Myocyte (in vitro differentiated cells): ENCODE measurements around the gene ZNF860. TPM values are rescaled to one million over a fixed set of nuclear protein-coding genes. Genes with fewer than 3 reads are reported as not detected.
"Not testable (repeated sequence)": the region's sequence is repeated elsewhere in the genome, so short reads cannot be mapped to it uniquely, and the experiment has no call there.

ENCODE experiments used
- DNase-seq: peaks from one replicate; pipeline ENCODE4 v3.0.0-alpha.2; 2012; ENCODE audit warnings: low read depth
- total RNA-seq: library from RNA; depleted of rRNA; stranded (reverse); fragments of >200 nt; gene quantifications from 2 replicates; pipeline ENCODE4 v1.2.3, GENCODE V29; 2014

The ZNF860 gene
- total RNA-seq, 1 donor from 2014 or later: 0.48 TPM

GRCh38 chr3:31996195-31996594, 14.6 kb downstream of the ZNF860 start:
- no peak for DNase-seq

GRCh38 chr3:31997500-31997899, 15.9 kb downstream of the ZNF860 start:
- DNase-seq: no peak

DNA sequence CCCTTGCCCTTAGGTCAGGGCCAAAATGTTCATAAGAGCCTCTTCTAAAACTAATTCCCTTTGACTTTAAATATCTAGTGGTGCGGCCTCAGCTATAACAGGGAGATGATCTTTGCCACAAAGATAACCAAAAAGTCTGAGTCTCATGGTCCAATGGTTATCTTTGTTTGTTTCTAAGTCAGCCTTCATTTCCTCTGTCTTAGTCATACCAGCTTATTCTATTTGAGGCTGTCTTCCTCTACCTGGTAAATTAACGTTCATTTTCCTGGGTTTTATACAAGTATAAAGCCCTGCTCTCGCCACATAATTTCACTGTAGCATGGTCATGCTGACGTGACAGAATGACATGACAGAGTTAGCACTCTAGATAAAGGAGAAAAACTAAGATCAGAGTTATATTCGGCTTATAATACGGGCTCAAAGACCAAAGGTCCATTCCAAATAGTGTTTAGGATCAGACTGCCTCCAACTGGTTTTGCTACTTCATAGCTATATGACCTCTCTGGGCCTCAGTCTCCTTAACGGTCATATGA, 18.4 kb downstream of the ZNF860 start:
- no peak for DNase-seq

DNA sequence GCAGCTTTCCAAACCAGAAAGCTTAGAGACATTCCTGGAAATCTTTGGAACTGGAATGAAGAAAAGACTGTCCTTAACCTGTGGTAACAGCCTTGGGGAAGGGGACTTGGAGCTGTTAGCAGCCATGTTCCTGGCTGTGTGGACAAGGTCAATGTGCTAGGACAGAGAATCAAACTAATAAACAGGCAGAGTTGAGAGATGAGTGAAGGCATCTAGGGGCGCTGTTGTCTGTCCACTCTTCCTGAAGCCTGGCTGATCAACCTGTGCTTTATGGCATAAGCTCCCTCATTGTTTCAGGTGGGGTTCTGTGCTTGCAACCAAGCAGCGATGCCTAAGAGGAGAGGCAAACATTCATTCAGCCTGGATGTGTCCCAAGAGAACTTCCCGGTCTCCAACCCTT, 19.3 kb downstream of the ZNF860 start:
- DNase-seq: no peak

DNA sequence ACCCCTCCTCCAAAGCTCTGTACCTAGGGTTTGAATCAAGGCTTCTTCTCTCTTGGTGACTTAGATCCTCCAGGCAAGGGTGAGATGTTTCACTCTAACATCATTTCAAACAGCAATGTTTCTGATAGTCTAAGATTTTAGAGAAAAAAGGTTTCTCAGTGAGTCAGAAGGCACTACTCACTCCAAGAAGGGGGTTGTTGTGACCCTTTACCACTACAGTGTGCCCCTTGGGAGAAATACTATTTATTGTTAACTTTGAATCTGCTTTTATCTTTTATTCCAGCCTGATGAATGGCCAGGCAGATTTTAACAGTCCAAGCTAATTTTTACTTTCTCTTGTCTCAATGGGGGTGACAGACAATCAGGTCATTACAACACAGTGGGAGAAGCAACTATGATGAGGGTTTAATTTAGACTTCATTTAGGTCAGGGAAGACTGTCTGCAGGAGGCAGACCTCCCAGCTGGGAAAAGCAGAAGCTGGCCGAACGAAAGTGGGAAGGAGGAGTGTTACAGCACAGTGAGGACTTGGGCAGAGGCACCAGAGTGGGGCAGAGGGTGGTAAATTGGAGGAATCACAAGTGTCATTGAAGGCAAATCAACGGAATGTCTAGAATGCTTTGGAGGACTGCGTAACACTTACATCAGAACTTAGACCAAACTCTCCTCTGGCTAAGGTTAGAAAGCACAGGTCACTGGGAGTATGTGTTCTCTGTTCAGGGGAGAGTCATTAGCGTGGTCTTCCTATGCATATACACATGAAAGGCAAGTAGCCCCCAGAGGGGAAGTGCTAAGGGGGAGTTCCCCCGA, 21.2 kb downstream of the ZNF860 start:
- DNase-seq: no peak

- DNase-seq: no peak
Measured at GRCh38 chr3:32003380-32003779, 21.8 kb downstream of the ZNF860 start.

GRCh38 chr3:32004113-32004765, 22.7 kb downstream of the ZNF860 start:
- peak; percentile 36 for DNase-seq

- peak; percentile 61 for DNase-seq
Measured at GRCh38 chr3:32009101-32009500, 27.6 kb downstream of the ZNF860 start.

DNA sequence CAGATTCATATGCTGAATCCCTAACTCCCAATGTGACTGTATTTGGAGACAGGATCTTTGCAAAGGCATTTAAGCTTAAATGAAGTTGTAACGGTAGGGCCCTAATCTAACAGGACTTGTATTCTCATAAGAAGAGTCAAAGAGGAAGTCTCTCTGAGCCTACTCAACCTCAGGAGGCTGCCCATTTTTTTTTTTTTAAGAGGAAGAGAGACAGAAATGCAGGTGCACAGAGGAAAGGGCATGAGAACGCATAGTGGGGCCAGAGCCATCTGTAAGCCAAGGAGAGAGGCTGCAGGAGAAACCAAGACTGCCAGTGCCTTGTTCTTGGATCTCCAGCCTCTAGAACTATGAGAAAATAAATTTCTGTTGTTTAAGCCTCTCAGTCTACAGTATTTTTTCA, 28.4 kb downstream of the ZNF860 start:
- DNase-seq: no peak

- not testable (repeated sequence) for DNase-seq
Measured at GRCh38 chr3:32010699-32011098, 29.1 kb downstream of the ZNF860 start.

GRCh38 chr3:32015638-32016037, 34.1 kb downstream of the ZNF860 start:
- DNase-seq: not testable (repeated sequence)

DNA sequence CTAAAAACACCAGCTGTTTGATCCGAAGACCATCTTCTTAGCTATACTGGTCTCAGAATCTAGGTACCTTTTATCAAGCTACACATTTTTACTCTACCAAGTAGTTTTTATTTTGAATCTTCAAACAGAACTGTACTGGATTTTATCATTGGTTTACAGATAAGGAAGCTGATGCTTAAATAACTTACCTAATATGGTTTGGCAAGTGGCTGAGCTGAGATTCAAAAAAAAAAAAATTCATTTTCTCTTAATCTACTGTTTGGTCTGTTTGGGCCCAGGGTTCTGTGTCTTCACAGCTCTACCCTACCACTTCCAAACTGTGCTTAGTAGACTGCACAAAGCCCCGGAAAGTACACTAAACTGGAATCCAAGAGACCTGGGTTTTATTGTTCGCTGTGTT, 35.7 kb downstream of the ZNF860 start:
- no peak for DNase-seq

DNA sequence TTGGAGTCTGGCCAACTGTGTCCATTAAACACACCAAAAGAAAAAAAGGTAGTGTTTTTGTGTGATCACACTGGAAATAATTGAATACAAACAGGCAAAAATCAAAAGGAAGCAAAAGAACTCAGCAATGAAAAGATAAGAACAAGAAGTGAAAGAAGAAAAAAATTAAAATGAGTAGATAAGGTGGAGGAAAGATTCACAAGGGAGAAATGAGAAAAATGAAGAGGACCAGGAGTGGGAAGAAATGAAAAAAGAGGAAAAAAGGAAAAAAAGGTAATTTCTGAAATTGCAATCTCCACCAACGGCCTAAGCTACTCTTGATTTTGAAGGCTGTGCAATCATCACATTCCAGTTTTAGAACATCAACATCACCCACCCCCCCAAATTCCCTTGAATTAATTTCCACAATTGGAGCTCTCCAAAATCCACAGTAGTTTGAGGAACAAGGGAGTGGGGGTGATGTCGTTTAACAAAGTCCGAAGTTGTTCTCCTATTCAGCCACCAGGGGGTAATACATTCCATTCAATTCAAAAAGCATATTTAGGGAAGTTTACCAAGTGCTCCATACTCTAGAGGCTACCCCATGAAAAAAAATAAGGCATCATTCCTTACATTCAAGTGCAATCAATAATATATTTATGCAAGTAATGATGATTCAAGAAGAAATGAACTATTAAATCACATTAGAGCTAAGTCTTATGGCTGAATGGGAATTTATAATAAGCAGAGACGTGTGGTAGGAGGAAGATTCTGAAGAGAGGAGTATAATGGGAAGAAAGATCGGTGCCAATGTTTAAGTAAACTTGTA, 37.4 kb downstream of the ZNF860 start:
- peak; percentile 70 for DNase-seq

- DNase-seq: no peak
Measured at GRCh38 chr3:32021155-32021554, 39.6 kb downstream of the ZNF860 start.

- no peak for DNase-seq
Measured at GRCh38 chr3:32021748-32022147, 40.2 kb downstream of the ZNF860 start.

DNA sequence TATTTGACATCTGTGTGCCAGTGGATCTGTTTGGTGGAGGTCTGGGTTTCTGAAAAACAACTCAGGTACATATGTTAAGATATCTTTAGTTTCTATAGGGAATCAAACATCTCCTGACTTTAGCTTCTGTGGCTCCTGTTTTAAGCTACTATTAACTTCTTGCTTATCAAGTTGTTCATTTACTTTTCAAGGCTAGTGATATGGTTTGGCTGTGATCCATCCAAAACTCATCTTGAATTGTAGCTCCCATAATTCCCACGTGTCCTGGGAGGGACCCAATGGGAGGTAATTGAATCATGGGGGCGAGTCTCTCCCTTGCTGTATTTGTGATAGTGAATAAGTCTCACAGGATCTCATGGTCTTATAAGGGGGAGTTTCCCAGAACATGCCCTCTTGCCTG, 41.4 kb downstream of the ZNF860 start:
- no peak for DNase-seq

DNA sequence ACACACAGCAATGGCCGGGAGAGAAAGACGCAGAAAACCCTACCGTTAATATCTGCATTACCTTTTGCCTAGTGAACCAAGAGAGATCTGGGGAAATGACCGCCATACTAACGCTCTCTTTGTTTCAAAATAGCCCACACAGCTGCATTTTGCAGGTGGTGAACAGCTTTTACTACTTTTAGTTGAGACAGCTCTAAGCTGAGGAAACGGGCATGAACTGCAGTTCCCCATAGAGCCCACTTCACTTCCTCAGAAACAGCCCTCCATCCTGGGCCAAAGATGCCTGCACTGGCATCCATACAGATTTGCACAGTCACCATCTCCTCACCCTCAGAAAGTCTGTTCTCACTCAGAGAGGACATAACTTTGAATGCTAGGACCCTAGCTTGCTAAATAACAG, 45.0 kb downstream of the ZNF860 start:
- DNase-seq: no peak

- DNase-seq: no peak
Measured at GRCh38 chr3:32037932-32038267, 56.4 kb downstream of the ZNF860 start.

DNA sequence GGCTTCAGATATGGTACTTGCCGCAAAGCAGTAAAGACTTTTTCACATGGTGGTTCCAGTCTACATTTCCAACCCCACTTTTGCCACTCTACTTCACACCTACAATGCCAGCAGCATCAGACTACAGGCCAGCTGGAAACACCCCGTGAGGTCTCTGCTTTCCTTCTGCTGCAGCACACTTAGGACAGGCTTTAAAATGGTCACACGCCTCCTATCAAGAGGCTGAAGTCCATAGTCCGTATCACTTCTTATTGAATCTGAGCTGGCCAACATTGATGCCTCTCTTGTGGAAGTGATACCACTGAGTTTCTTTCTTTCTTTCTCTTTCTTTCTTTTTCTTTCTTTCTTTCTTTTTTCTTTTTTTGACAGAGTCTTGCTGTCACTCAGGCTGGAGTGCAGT, 59.8 kb downstream of the ZNF860 start:
- DNase-seq: no peak
